ENCODE results near the gene FAM168A. TPM values are rescaled to one million over a fixed set of nuclear protein-coding genes. Genes with fewer than 3 reads are reported as not detected.

Gene FAM168A, protein sequence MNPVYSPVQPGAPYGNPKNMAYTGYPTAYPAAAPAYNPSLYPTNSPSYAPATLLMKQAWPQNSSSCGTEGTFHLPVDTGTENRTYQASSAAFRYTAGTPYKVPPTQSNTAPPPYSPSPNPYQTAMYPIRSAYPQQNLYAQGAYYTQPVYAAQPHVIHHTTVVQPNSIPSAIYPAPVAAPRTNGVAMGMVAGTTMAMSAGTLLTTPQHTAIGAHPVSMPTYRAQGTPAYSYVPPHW
- 19.3 and 36.7 TPM in 2 replicates for total RNA-seq (ENCODE audit: low replicate concordance)

- Mint-ChIP-seq H3K4me1 (peaks cover 26% of the 10 kb centered on the region), H3K27ac (peak within 1 kb of the TSS; percentile 67), H3K27me3 (ENCODE audit: insufficient read depth, low read depth) (peaks cover 5% of the 10 kb centered on the region), H3K9me3 (no peaks in the 10 kb centered on the region), H3K36me3 (no peaks in the 10 kb centered on the region), H3K4me3 (peak within 1 kb of the TSS; percentile 91)
- H2AFZ ChIP-seq (replicated peaks): peak within 1 kb of the TSS; percentile 87
- H3K36me3 ChIP-seq: no peaks in the 10 kb centered on the region
- H4K20me1 ChIP-seq (ENCODE audit: low read depth): peaks cover 19% of the 10 kb centered on the region
- TF ChIP-seq EZH2phosphoT487 (IDR thresholded peaks at IDR 0.05) (no peak), EZH2 (IDR thresholded peaks at IDR 0.05) (no peak), CTCF (IDR thresholded peaks at IDR 0.05) (peak; percentile 42)
- DNase-seq (ENCODE audit: low spot score): peak; percentile 98
- H3K27ac ChIP-seq: peak within 1 kb of the TSS; percentile 73
- H3K4me1 ChIP-seq: peaks cover 28% of the 10 kb centered on the region
- H3F3A ChIP-seq (ENCODE audit: low read depth): peaks cover 7% of the 10 kb centered on the region
- H3K9ac ChIP-seq: peak within 1 kb of the TSS; percentile 34
- H3K27me3 ChIP-seq: no peaks in the 10 kb centered on the region
- H3K79me2 ChIP-seq (ENCODE audit: low read depth): peaks cover 46% of the 10 kb centered on the region
- no peaks in the 10 kb centered on the region for H3K9me3 ChIP-seq (ENCODE audit: low read depth)
- peak within 1 kb of the TSS; percentile 77 for H3K4me3 ChIP-seq
- H3K4me2 ChIP-seq: peak within 1 kb of the TSS; percentile 99
Observed at GRCh38 chr11:73597956-73598718, at the start of gene FAM168A. Gene FAM168A (minus strand): TSS chr11:73598112. CDS start chr11:73468474, 129,638 bp downstream.

DNA sequence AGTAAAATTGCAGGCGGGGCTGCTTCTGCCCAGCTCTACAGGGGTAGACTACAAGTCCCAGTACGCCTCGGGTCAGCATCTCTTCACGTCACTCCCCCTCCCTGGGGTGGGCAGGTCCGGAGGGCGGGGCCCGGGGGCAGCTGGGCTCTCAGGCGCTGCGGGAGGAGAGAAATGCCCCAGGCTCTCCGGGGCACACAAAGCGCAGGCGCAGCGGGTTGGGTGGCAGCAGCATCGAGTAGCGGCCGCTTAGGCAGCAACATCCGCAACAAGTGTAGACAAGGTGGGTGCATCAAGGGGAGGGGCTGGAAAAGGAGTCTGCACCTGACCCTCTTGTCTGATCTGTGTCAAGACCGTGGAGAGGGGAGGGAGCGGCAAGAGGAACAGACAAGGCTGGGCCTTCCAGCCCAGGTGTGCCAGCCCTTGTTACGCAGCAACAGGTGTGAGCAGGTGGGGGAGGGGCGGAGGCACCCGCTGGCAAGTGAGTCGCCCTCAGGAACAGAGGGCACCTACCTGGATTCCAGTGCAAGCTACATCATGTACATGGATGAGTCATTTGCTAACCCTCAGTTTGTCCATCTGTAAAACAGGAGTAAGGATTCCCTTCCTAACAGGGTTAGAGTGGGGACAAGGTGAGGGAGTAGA is 49.7 kb upstream of the FAM168A start:
- H3K9ac ChIP-seq: no peak overlapping the region
- no peaks in the 10 kb centered on the region for H3K9me3 ChIP-seq (ENCODE audit: low read depth)
- peak; percentile 95 for DNase-seq (ENCODE audit: low spot score)
- H3K36me3 ChIP-seq: no peaks in the 10 kb centered on the region
- peak overlapping the region; percentile 82 for H3K4me3 Mint-ChIP-seq
- H3F3A ChIP-seq (ENCODE audit: low read depth): peaks cover 47% of the 10 kb centered on the region
- H3K27ac ChIP-seq: no peak overlapping the region
- peaks cover 62% of the 10 kb centered on the region for H3K4me1 ChIP-seq
- peaks cover 73% of the 10 kb centered on the region for H3K4me1 Mint-ChIP-seq
- TF ChIP-seq EZH2 (IDR thresholded peaks at IDR 0.05): no peak
- TF ChIP-seq CTCF (IDR thresholded peaks at IDR 0.05): no peak
- no peak for TF ChIP-seq EZH2phosphoT487 (IDR thresholded peaks at IDR 0.05)
- no peaks in the 10 kb centered on the region for H3K36me3 Mint-ChIP-seq
- H3K27ac Mint-ChIP-seq: peak overlapping the region; percentile 63
- no peak overlapping the region for H2AFZ ChIP-seq (replicated peaks)
- peaks cover 16% of the 10 kb centered on the region for H3K27me3 Mint-ChIP-seq (ENCODE audit: insufficient read depth, low read depth)
- H3K27me3 ChIP-seq: peaks cover 8% of the 10 kb centered on the region
- peaks cover 8% of the 10 kb centered on the region for H4K20me1 ChIP-seq (ENCODE audit: low read depth)
- peak overlapping the region; percentile 82 for H3K4me2 ChIP-seq
- no peaks in the 10 kb centered on the region for H3K79me2 ChIP-seq (ENCODE audit: low read depth)
- no peaks in the 10 kb centered on the region for H3K9me3 Mint-ChIP-seq
- H3K4me3 ChIP-seq: peak overlapping the region; percentile 29

GRCh38 chr11:73645972-73646631 is 48.2 kb upstream of the FAM168A start, which contains the start of gene PLEKHB1:
Gene PLEKHB1 (plus strand): TSS chr11:73646581. CDS start chr11:73646609, 28 bp downstream.
- Histone ChIP-seq H3K9me3 (ENCODE audit: low read depth) (no peaks in the 10 kb centered on the region), H2AFZ (replicated peaks) (peak within 1 kb of the TSS; percentile 58), H3K4me3 (peak within 1 kb of the TSS; percentile 41), H3K79me2 (ENCODE audit: low read depth) (no peaks in the 10 kb centered on the region), H3K4me1 (peaks cover 47% of the 10 kb centered on the region), H3K27ac (no peak within 1 kb of the TSS), H3K27me3 (peaks cover 8% of the 10 kb centered on the region), H3K4me2 (peak within 1 kb of the TSS; percentile 82), H3K36me3 (no peaks in the 10 kb centered on the region), H3F3A (ENCODE audit: low read depth) (peaks cover 40% of the 10 kb centered on the region), H3K9ac (no peak within 1 kb of the TSS), H4K20me1 (ENCODE audit: low read depth) (peaks cover 8% of the 10 kb centered on the region)
- H3K27me3 Mint-ChIP-seq (ENCODE audit: insufficient read depth, low read depth): peaks cover 16% of the 10 kb centered on the region
- H3K4me1 Mint-ChIP-seq: peaks cover 59% of the 10 kb centered on the region
- DNase-seq (ENCODE audit: low spot score): peak; percentile 91
- peak within 1 kb of the TSS; percentile 92 for H3K27ac Mint-ChIP-seq
- H3K4me3 Mint-ChIP-seq: peak within 1 kb of the TSS; percentile 82
- no peaks in the 10 kb centered on the region for H3K36me3 Mint-ChIP-seq
- TF ChIP-seq CTCF (IDR thresholded peaks at IDR 0.05) (no peak), EZH2phosphoT487 (IDR thresholded peaks at IDR 0.05) (no peak), EZH2 (IDR thresholded peaks at IDR 0.05) (no peak)
- H3K9me3 Mint-ChIP-seq: no peaks in the 10 kb centered on the region
